OCI-LY1 (cell line): ENCODE results near the gene LST1.

Experiments
- CTCF ChIP-seq: fragments of 200-600 bp; sonication (generic), shearing (Covaris generic); IDR thresholded peaks from 2 replicates; pipeline ENCODE4 v1.5.1; 2017; ENCODE audit warnings: mild to moderate bottlenecking, antibody characterized with exemption, low read length, moderate library complexity, mixed read lengths
- EZH2 ChIP-seq: fragments of 200-600 bp; sonication (generic), shearing (Covaris generic); IDR thresholded peaks from 2 replicates; pipeline ENCODE4 v1.8.0; 2017; ENCODE audit warnings: borderline replicate concordance, mixed run types, mild to moderate bottlenecking, antibody characterized with exemption, low read length, moderate library complexity, mixed read lengths

GRCh38 chr6:31556307-31556706 is 29.8 kb upstream of the LST1 start:
- TF ChIP-seq CTCF (no peak), EZH2 (no peak)
